Lower lobe of right lung (tissue), 2 donors: ENCODE data around the gene DHX34. TPM values are rescaled to one million over a fixed set of nuclear protein-coding genes. Genes with fewer than 3 reads are reported as not detected.

Source experiments
- ATAC-seq, 2 donors: fragments of 200-7000 bp; cut with Tn5 transposase; one replicate each; pipeline ENCODE4 v1.9.1; 2020 to 2022; ENCODE audit warnings: mild to moderate bottlenecking in 2 of 2, moderate library complexity in 2 of 2
- DNase-seq: peaks from one replicate; pipeline ENCODE4 v3.0.0-alpha.2; 2020
- H3K27ac ChIP-seq: fragments of 200-600 bp; one replicate; pipeline ENCODE4 v1.8.0; 2022
- H3K27me3 ChIP-seq: fragments of 200-600 bp; one replicate; pipeline ENCODE4 v1.8.0; 2022; ENCODE audit warnings: low read depth
- H3K36me3 ChIP-seq: fragments of 200-600 bp; one replicate; pipeline ENCODE4 v1.8.0; 2022; ENCODE audit warnings: mild to moderate bottlenecking
- H3K4me1 ChIP-seq: fragments of 200-600 bp; one replicate; pipeline ENCODE4 v1.8.0; 2022
- H3K4me3 ChIP-seq: fragments of 200-600 bp; one replicate; pipeline ENCODE4 v1.8.0; 2022; ENCODE audit warnings: mild to moderate bottlenecking
- H3K9me3 ChIP-seq: fragments of 200-600 bp; one replicate; pipeline ENCODE4 v1.8.0; 2022
- CTCF ChIP-seq: fragments of 200-600 bp; IDR thresholded peaks from one replicate; pipeline ENCODE4 v1.8.0; 2022; ENCODE audit warnings: antibody characterized with exemption, mild to moderate bottlenecking
- intact Hi-C: fragments of 100-400 bp; cut with DNase I; formaldehyde crosslinking; loops from one replicate; pipeline ENCODE4 v1.11.0; 2022
- total RNA-seq: library from RNA; stranded (reverse); fragmentation: NEBNext Ultra II Directional; extraction: Animal tissue kit (Norgen Biotek cat#: 25700); gene quantifications from one replicate; pipeline ENCODE4 v1.2.1, GENCODE V29; 2021
- donor health status: DM: no; HTN: yes; CAD: no; lungs with severe emphysema.

Gene DHX34
- total RNA-seq, 1 donor from 2014 or later, result 14.5 TPM

DNA sequence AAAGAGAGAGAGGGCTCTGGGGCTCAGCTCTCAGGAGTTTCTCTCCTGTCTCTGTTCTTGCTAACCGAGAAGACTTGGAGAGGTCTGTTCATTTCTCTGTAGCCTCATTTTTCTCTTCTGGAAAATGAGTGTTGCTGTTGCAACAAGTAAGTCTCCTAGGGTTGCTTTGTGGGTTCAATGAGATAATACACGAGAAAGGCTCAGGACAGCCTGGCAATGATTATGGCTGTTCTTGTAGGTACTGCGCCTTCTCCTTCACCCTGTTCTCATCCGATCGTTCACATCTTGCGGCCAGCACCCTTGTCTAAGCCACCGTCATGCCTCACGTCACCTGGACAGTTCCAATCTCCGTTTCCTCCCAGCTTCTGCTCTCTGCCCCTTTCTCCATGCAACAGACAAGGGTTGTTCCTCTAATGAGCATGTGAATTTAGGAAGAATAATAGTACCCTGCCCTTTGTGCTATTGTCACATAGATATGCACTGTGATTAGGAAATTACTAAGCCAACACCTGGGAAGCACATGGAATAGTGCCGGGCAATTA lies 35.3 kb upstream of the DHX34 start:
- H3K9me3 ChIP-seq, result no peaks in the 10 kb centered on the region
- DNase-seq (no peak), ATAC-seq (peak; percentile 1 to 5)
- intact Hi-C loops, result no loop called here
- peaks cover 7% of the 10 kb centered on the region for H3K27me3 ChIP-seq
- H3K4me3 ChIP-seq, result no peak overlapping the region
- H3K36me3 ChIP-seq, result no peaks in the 10 kb centered on the region
- no peak for TF ChIP-seq CTCF
- peaks cover 10% of the 10 kb centered on the region for H3K4me1 ChIP-seq
- peak overlapping the region; percentile 27 for H3K27ac ChIP-seq

GRCh38 chr19:47315125-47315821 lies 33.8 kb upstream of the DHX34 start:
- TF ChIP-seq CTCF, result no peak
- DNase-seq, result peak; percentile 81
- H3K27me3 ChIP-seq, result peaks cover 14% of the 10 kb centered on the region
- H3K4me3 ChIP-seq, result no peak overlapping the region
- peak; percentile 93 to 95 for ATAC-seq
- H3K36me3 ChIP-seq, result peaks cover 7% of the 10 kb centered on the region
- intact Hi-C loops, result no loop called here
- peak overlapping the region; percentile 65 for H3K27ac ChIP-seq
- H3K4me1 ChIP-seq, result peaks cover 10% of the 10 kb centered on the region
- no peaks in the 10 kb centered on the region for H3K9me3 ChIP-seq

- peaks cover 10% of the 10 kb centered on the region for H3K4me1 ChIP-seq
- peaks cover 15% of the 10 kb centered on the region for H3K27me3 ChIP-seq
- ATAC-seq (no peak), DNase-seq (no peak)
- no peaks in the 10 kb centered on the region for H3K9me3 ChIP-seq
- intact Hi-C loops, result no loop called here
- H3K36me3 ChIP-seq, result peaks cover 8% of the 10 kb centered on the region
- H3K4me3 ChIP-seq, result no peak overlapping the region
- H3K27ac ChIP-seq, result no peak overlapping the region
- no peak for TF ChIP-seq CTCF
Measured at GRCh38 chr19:47316513-47316912, 32.6 kb upstream of the DHX34 start.

GRCh38 chr19:47319923-47320871 lies 28.9 kb upstream of the DHX34 start:
- Histone ChIP-seq H3K36me3 (peaks cover 8% of the 10 kb centered on the region), H3K9me3 (no peaks in the 10 kb centered on the region), H3K4me3 (no peak overlapping the region), H3K4me1 (peaks cover 4% of the 10 kb centered on the region), H3K27me3 (peaks cover 9% of the 10 kb centered on the region), H3K27ac (no peak overlapping the region)
- intact Hi-C loops, result no loop called here
- ATAC-seq (no peak), DNase-seq (no peak)
- TF ChIP-seq CTCF, result no peak

- Histone ChIP-seq H3K4me1 (peaks cover 5% of the 10 kb centered on the region), H3K27me3 (peaks cover 9% of the 10 kb centered on the region), H3K4me3 (no peak overlapping the region), H3K36me3 (peaks cover 8% of the 10 kb centered on the region), H3K27ac (no peak overlapping the region), H3K9me3 (no peaks in the 10 kb centered on the region)
- no peak for TF ChIP-seq CTCF
- intact Hi-C loops, result no loop called here
- ATAC-seq, result no peak
- no peak for DNase-seq
Measured at GRCh38 chr19:47321630-47322029, 27.5 kb upstream of the DHX34 start.
